Neuronal stem cell (in vitro differentiated cells): Measurements from ENCODE around the gene NOC2L. TPM values are rescaled to one million over a fixed set of nuclear protein-coding genes. Genes with fewer than 3 reads are reported as not detected.

Experiments
- DNase-seq: peaks from one replicate; pipeline ENCODE4 v3.0.0-alpha.2; 2013; ENCODE audit warnings: low spot score
- H2AFZ ChIP-seq: one replicate; pipeline ENCODE4 v1.6.1; 2013; ENCODE audit warnings: mild to moderate bottlenecking, low read length, inconsistent platforms
- H2AK5ac ChIP-seq: 2 replicates; pipeline ENCODE4 v1.6.1; 2013; ENCODE audit warnings: low read depth, mild to moderate bottlenecking, inconsistent platforms, low read length, moderate library complexity, mixed read lengths
- H2BK120ac ChIP-seq: 2 replicates; pipeline ENCODE4 v1.6.1; 2013; ENCODE audit warnings: low read depth, mild to moderate bottlenecking, inconsistent platforms, low read length, moderate library complexity, mixed read lengths
- H2BK12ac ChIP-seq: one replicate; pipeline ENCODE4 v1.6.1; 2013; ENCODE audit warnings: low read length, inconsistent platforms
- H2BK15ac ChIP-seq: 2 replicates; pipeline ENCODE4 v1.6.1; 2013; ENCODE audit warnings: mild to moderate bottlenecking, low read length, inconsistent platforms, mixed read lengths
- H2BK5ac ChIP-seq: one replicate; pipeline ENCODE4 v1.6.1; 2013; ENCODE audit warnings: inconsistent platforms, mild to moderate bottlenecking, low read length, moderate library complexity
- H3K14ac ChIP-seq: one replicate; pipeline ENCODE4 v1.6.1; 2013; ENCODE audit warnings: low read length, inconsistent platforms
- H3K18ac ChIP-seq: 2 replicates; pipeline ENCODE4 v1.6.1; 2013; ENCODE audit warnings: low read length, inconsistent platforms
- H3K23ac ChIP-seq: 2 replicates; pipeline ENCODE4 v1.6.1; 2013; ENCODE audit warnings: low read depth, mild to moderate bottlenecking, mixed read lengths, low read length, inconsistent platforms; ENCODE audit not compliant: poor library complexity
- H3K27ac ChIP-seq: replicated peaks from 3 replicates; pipeline ENCODE4 v1.5.1; 2013; ENCODE audit warnings: low read length, inconsistent platforms
- H3K27me3 ChIP-seq, 3 experiments: 2 replicates each; pipeline ENCODE4 v1.6.1; 2013; ENCODE audit warnings: low read length in 3 of 3, mild to moderate bottlenecking in 2 of 3, inconsistent platforms in 1 of 3, low read depth in 1 of 3, mixed read lengths in 1 of 3, moderate library complexity in 1 of 3; ENCODE audit not compliant: control insufficient read depth in 3 of 3, insufficient read depth in 3 of 3
- H3K36me3 ChIP-seq, 2 donors: replicated peaks in 1 of 2; 2 replicates each; pipeline ENCODE4 v1.6.1; 2013; ENCODE audit warnings: low read length in 2 of 2; ENCODE audit not compliant: control insufficient read depth in 2 of 2, insufficient read depth in 2 of 2
- H3K4ac ChIP-seq: 2 replicates; pipeline ENCODE4 v1.6.1; 2013; ENCODE audit warnings: inconsistent platforms, mild to moderate bottlenecking, low read length, moderate library complexity
- H3K4me1 ChIP-seq, 2 donors: 1 replicate in 1 of 2; 2 replicates in 1 of 2; pipeline ENCODE4 v1.6.1; 2013; ENCODE audit warnings: low read length in 2 of 2, low read depth in 1 of 2; ENCODE audit not compliant: control insufficient read depth in 2 of 2, insufficient read depth in 1 of 2
- H3K4me2 ChIP-seq: one replicate; pipeline ENCODE4 v1.6.1; 2013; ENCODE audit warnings: mild to moderate bottlenecking, low read length, inconsistent platforms; ENCODE audit not compliant: insufficient read depth, poor library complexity, severe bottlenecking
- H3K4me3 ChIP-seq, 2 donors: 2 replicates each; pipeline ENCODE4 v1.5.1; 2013; ENCODE audit warnings: low read length in 2 of 2, mild to moderate bottlenecking in 2 of 2, inconsistent platforms in 1 of 2, moderate library complexity in 1 of 2
- H3K79me1 ChIP-seq: one replicate; pipeline ENCODE4 v1.6.1; 2013; ENCODE audit warnings: low read depth, mild to moderate bottlenecking, inconsistent platforms, low read length, moderate library complexity
- H3K9ac ChIP-seq: one replicate; pipeline ENCODE4 v1.6.1; 2013; ENCODE audit warnings: mild to moderate bottlenecking, low read depth, low read length, inconsistent platforms; ENCODE audit not compliant: poor library complexity
- H3K9me3 ChIP-seq, 2 donors: replicated peaks in 1 of 2; 2 replicates each; pipeline versions ENCODE3 to v1.6.1; 2013; ENCODE audit warnings: low read length in 2 of 2, mild to moderate bottlenecking in 2 of 2, inconsistent platforms in 1 of 2, low read depth in 1 of 2, mixed read lengths in 1 of 2, moderate library complexity in 1 of 2; ENCODE audit not compliant: control insufficient read depth in 2 of 2, insufficient read depth in 1 of 2
- H4K8ac ChIP-seq: one replicate; pipeline ENCODE4 v1.6.1; 2013; ENCODE audit warnings: low read depth, mild to moderate bottlenecking, inconsistent platforms, low read length, moderate library complexity
- H4K91ac ChIP-seq: one replicate; pipeline ENCODE4 v1.6.1; 2013; ENCODE audit warnings: low read length, low read depth, mild to moderate bottlenecking, inconsistent platforms; ENCODE audit not compliant: poor library complexity
- WGBS, 2 donors: extraction: QIAGEN DNeasy Blood & Tissue Kit; methylation state at CpG; one replicate each; pipeline ENCODE4 v1.1.7; 2013; ENCODE audit warnings: missing lambda C conversion rate in 2 of 2, mixed read lengths in 1 of 2; ENCODE audit not compliant: insufficient read length in 2 of 2, insufficient replicate concordance in 1 of 2; ENCODE audit errors: extremely low coverage in 2 of 2; 5-methylcytosine and 5-hydroxymethylcytosine counted together
- polyA plus RNA-seq, 2 experiments: library from polyadenylated mRNA; stranded (reverse); fragments of 200-250 nt; gene quantifications; one replicate each; pipeline ENCODE4 v1.2.3, GENCODE V29; 2013

Gene NOC2L
- polyA plus RNA-seq (2013, experiment 1 of 2) = 33.5 TPM
- polyA plus RNA-seq (2013, experiment 2 of 2) = 32.6 TPM

DNA sequence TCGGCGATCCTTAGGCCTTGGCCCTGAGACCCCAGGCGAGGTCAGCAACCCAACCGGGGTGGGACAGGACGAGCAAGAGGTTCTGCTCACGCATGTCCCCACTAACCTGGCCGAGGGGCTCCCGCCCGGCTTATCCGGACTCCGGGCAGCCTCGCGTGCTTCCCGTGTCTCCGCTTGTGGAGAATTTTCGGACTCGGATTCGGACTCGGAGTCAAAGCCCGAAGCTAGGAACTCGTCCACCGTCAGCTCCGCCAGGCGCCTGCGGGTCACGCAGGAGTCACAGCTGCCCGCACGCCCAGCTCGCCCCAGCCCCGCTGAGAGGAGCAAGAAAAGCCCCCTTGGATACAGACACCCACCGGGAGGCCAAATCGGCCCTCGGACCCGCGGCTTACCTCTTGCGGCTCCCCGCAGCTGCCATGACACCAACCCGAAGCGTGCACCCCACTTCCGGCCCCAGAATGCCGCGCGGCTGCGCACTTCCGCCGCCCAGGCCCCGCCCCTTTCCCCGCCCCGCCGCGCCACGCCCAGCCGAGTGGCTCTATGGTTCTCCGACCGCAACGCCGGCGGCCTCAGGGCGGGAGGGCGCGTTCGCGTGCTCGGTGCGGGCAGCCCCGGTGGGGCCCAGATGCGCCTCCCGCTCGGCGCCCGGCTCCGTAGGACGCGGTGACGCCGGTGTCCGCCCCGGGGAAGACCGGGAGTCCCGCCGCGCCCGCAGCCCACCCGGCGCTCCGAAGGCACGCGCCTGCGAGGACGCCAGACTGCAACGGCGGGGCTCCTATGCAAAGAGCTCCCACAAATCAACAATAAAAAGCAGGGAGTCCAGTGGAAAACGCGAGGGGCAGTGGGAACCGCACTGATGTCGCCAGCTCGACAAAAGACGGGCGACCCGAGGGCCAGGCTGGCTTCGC lies at the start of gene NOC2L:
Gene NOC2L (minus strand): TSS at position 434 of the 908 bp plus-strand sequence. CDS start 16 bp downstream, at position 418.
- peak within 1 kb of the TSS; percentile 90 for H2AFZ ChIP-seq
- H3K18ac ChIP-seq = peak within 1 kb of the TSS; percentile 83
- peak within 1 kb of the TSS; percentile 80 for H3K9ac ChIP-seq
- peak within 1 kb of the TSS; percentile 82 for H4K91ac ChIP-seq
- H3K36me3 ChIP-seq = peaks cover 30 to 57% of the 10 kb centered on the region in 2 donors
- peak within 1 kb of the TSS; percentile 66 for H2BK5ac ChIP-seq
- H3K4me3 ChIP-seq = peak within 1 kb of the TSS; percentile 95 to 100
- peak; percentile 87 for DNase-seq
- H3K4me1 ChIP-seq = peaks cover 0 to 5% of the 10 kb centered on the region in 2 donors
- WGBS, 2 donors = no CpG with 5 or more reads among the region's 101 CpGs
- H3K27me3 ChIP-seq = peaks cover 0 to 20% (median 4%) of the 10 kb centered on the region in 3 experiments
- H2AK5ac ChIP-seq = peak within 1 kb of the TSS; percentile 97
- H3K79me1 ChIP-seq = peaks cover 13% of the 10 kb centered on the region
- H3K4me2 ChIP-seq = peak within 1 kb of the TSS; percentile 90
- H2BK12ac ChIP-seq = no peak within 1 kb of the TSS
- no peak within 1 kb of the TSS for H3K27ac ChIP-seq
- peak within 1 kb of the TSS; percentile 91 for H2BK15ac ChIP-seq
- H3K23ac ChIP-seq = peak within 1 kb of the TSS; percentile 75
- H3K9me3 ChIP-seq = no peaks in the 10 kb centered on the region
- peak within 1 kb of the TSS; percentile 81 for H2BK120ac ChIP-seq
- H4K8ac ChIP-seq = peak within 1 kb of the TSS; percentile 43
- H3K14ac ChIP-seq = peak within 1 kb of the TSS; percentile 56
- H3K4ac ChIP-seq = no peak within 1 kb of the TSS

DNA sequence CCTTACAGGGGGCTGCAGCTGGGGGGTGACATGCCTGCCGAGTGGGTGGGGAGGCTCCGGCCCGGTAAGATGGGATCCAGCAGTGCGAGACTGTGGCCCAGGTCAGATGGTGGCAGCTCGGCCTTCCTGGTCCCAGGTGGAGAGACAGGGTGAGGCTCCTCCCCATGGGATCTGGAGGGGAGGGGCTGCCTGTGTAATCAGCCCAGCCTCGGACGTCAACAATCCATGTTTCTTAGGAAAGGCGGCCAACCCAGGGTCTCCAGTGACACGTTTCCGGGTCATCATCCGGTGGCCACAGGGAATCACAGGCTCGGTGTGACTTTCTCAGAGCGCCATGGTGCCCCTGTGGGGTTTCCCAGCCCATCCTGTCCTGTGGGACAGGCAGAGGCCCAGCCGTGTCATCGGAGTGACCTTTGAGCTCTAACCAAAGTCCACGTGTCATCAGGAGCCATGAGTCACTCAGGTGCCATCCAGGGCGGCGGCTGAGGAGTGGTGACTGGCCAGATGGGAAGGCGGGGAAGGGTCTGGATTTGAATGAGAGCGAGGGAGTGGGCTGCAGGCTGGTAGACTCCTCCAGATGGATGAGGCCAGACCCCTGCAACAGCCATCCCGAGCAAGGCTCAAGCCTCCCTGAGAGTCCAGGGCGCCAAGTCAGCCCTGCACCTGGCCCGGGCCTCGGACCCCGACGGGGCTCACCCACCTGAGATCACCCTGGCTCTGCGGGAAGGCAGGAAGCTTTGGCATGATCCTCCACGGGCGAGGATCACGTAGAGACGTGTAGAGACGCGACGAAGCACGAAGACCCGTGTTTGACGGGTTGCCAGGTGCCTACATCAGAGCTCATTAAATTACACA lies 47.5 kb upstream of the NOC2L start:
- no peak for DNase-seq
- Histone ChIP-seq H2BK15ac (peak overlapping the region; percentile 40), H3K14ac (no peak overlapping the region), H2BK5ac (peak overlapping the region; percentile 2), H2BK120ac (no peak overlapping the region), H4K91ac (no peak overlapping the region), H4K8ac (no peak overlapping the region), H3K36me3 (peaks cover 0 to 4% of the 10 kb centered on the region in 2 donors), H3K9ac (no peak overlapping the region), H3K9me3 (peaks cover 0 to 2% of the 10 kb centered on the region in 2 donors), H3K27me3 (peaks cover 0 to 3% (median 0%) of the 10 kb centered on the region in 3 experiments), H3K79me1 (peaks cover 8% of the 10 kb centered on the region), H3K18ac (peak overlapping the region; percentile 31), H3K4me2 (no peak overlapping the region), H3K27ac (no peak overlapping the region), H2BK12ac (peak overlapping the region; percentile 18), H3K4me1 (peaks cover 30 to 37% of the 10 kb centered on the region in 2 donors), H3K23ac (peak overlapping the region; percentile 59), H2AFZ (no peak overlapping the region), H2AK5ac (peak overlapping the region; percentile 13), H3K4me3 (no peak overlapping the region), H3K4ac (no peak overlapping the region)
- WGBS, 2 donors = no CpG with 5 or more reads among the region's 37 CpGs

DNA sequence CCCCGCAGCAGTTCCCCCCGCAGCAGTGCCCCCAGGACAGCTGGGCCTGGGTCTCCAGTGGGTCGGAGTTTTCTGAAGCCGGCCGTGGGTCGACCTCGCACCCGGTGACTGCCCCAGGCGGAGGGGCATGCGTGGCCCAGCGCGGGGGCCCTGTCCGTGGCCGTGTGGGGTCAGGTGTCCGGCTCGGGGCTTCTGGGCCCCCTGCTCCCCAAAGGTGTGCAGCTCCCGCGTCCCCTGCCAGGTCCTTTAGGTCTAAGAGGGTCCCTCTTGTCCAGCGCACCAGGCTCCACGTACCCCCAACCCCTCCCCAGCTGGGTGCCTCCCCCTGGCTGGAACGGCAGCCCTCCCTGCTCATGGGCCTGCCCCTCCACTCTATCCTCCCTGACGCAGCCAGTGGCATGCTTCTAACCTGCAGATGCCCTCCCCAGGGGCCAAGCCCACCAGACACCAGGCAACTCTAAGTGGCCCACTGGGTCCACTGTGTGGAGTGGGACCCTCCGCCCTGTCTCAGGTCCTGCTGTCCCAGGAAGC lies 46.8 kb upstream of the NOC2L start:
- peaks cover 0 to 1% of the 10 kb centered on the region in 2 donors for H3K9me3 ChIP-seq
- peaks cover 8% of the 10 kb centered on the region for H3K79me1 ChIP-seq
- peak overlapping the region; percentile 58 for H2BK12ac ChIP-seq
- WGBS, 2 donors = no CpG with 5 or more reads among the region's 23 CpGs
- H4K8ac ChIP-seq = no peak overlapping the region
- no peak for DNase-seq
- H3K4me3 ChIP-seq = no peak overlapping the region
- no peak overlapping the region for H2BK120ac ChIP-seq
- H3K27ac ChIP-seq = peak overlapping the region; percentile 73
- peak overlapping the region; percentile 29 for H3K18ac ChIP-seq
- H3K27me3 ChIP-seq = peaks cover 0 to 3% (median 0%) of the 10 kb centered on the region in 3 experiments
- H3K4me2 ChIP-seq = peak overlapping the region; percentile 18
- H3K36me3 ChIP-seq = peaks cover 0 to 4% of the 10 kb centered on the region in 2 donors
- H3K9ac ChIP-seq = peak overlapping the region; percentile 60
- peak overlapping the region; percentile 2 for H2BK5ac ChIP-seq
- H3K4me1 ChIP-seq = peaks cover 30 to 39% of the 10 kb centered on the region in 2 donors
- H4K91ac ChIP-seq = no peak overlapping the region
- no peak overlapping the region for H2AFZ ChIP-seq
- H3K4ac ChIP-seq = no peak overlapping the region
- peak overlapping the region; percentile 60 for H3K23ac ChIP-seq
- H2AK5ac ChIP-seq = peak overlapping the region; percentile 13
- H3K14ac ChIP-seq = no peak overlapping the region
- H2BK15ac ChIP-seq = peak overlapping the region; percentile 49
